ENCODE measurements around the gene FBL.

FBL gene

GRCh38 chr19:39843919-39844793 is 2.0 kb downstream of the FBL start:
- DNase-seq (ENCODE audit: extremely low read depth in 1 of 2, low read depth in 1 of 2) = no peak

- DNase-seq (ENCODE audit: extremely low read depth in 1 of 2, low read depth in 1 of 2) = no peak
Measured at GRCh38 chr19:39842693-39843435, 3.3 kb downstream of the FBL start.

GRCh38 chr19:39841041-39841440 is 5.1 kb downstream of the FBL start:
- no peak for DNase-seq (ENCODE audit: extremely low read depth in 1 of 2, low read depth in 1 of 2)

- no peak for DNase-seq (ENCODE audit: extremely low read depth in 1 of 2, low read depth in 1 of 2)
Measured at GRCh38 chr19:39840492-39840891, 5.7 kb downstream of the FBL start.

- no peak for DNase-seq (ENCODE audit: extremely low read depth in 1 of 2, low read depth in 1 of 2)
Measured at GRCh38 chr19:39839678-39840327, 6.4 kb downstream of the FBL start.

GRCh38 chr19:39838569-39838968 is 7.6 kb downstream of the FBL start:
- no peak for DNase-seq (ENCODE audit: extremely low read depth in 1 of 2, low read depth in 1 of 2)

- DNase-seq (ENCODE audit: extremely low read depth in 1 of 2, low read depth in 1 of 2) = no peak
Measured at GRCh38 chr19:39837978-39838377, 8.2 kb downstream of the FBL start.

- no peak for DNase-seq (ENCODE audit: extremely low read depth in 1 of 2, low read depth in 1 of 2)
Measured at GRCh38 chr19:39834287-39834841, 11.8 kb downstream of the FBL start.

- peak; percentile 91 to 95 for DNase-seq (ENCODE audit: extremely low read depth in 1 of 2, low read depth in 1 of 2)
Measured at GRCh38 chr19:39833464-39834286, 12.5 kb downstream of the FBL start, which contains the start of gene DYRK1B. DYRK1B (minus strand) TSS chr19:39834162; CDS start chr19:39831867, 2,295 bp downstream.

- DNase-seq (ENCODE audit: extremely low read depth in 1 of 2, low read depth in 1 of 2) = no peak
Measured at GRCh38 chr19:39833160-39833463, 13.1 kb downstream of the FBL start.

GRCh38 chr19:39832341-39833083 is 13.7 kb downstream of the FBL start:
- no peak for DNase-seq (ENCODE audit: extremely low read depth in 1 of 2, low read depth in 1 of 2)

GRCh38 chr19:39831679-39832078 is 14.5 kb downstream of the FBL start:
- DNase-seq (ENCODE audit: extremely low read depth in 1 of 2, low read depth in 1 of 2) = no peak

- DNase-seq (ENCODE audit: extremely low read depth in 1 of 2, low read depth in 1 of 2) = no peak
Measured at GRCh38 chr19:39830847-39831246, 15.3 kb downstream of the FBL start.

- no peak for DNase-seq (ENCODE audit: extremely low read depth in 1 of 2, low read depth in 1 of 2)
Measured at GRCh38 chr19:39830406-39830805, 15.8 kb downstream of the FBL start.

- DNase-seq (ENCODE audit: extremely low read depth in 1 of 2, low read depth in 1 of 2) = no peak
Measured at GRCh38 chr19:39829702-39830275, 16.4 kb downstream of the FBL start.

GRCh38 chr19:39828654-39829032 is 17.5 kb downstream of the FBL start:
- no peak for DNase-seq (ENCODE audit: extremely low read depth in 1 of 2, low read depth in 1 of 2)

GRCh38 chr19:39828015-39828653 is 18.0 kb downstream of the FBL start:
- no peak for DNase-seq (ENCODE audit: extremely low read depth in 1 of 2, low read depth in 1 of 2)

GRCh38 chr19:39827216-39827615 is 19.0 kb downstream of the FBL start:
- no peak for DNase-seq (ENCODE audit: extremely low read depth in 1 of 2, low read depth in 1 of 2)

All from stimulated activated CD8-positive, alpha-beta memory T cell treated with anti-CD3 and anti-CD28 coated beads, Interleukin-7, amount 100 ng/mL, for 48 hours (primary cell).